Lower leg skin (tissue), 4 donors: ENCODE results near the gene ARMH3. TPM values are rescaled to one million over a fixed set of nuclear protein-coding genes. Genes with fewer than 3 reads are reported as not detected.

Source experiments
- DNase-seq, 2 donors: peaks; one replicate each; pipeline ENCODE4 v3.0.0-alpha.2; 2019; ENCODE audit warnings: low spot score in 2 of 2
- H3K4me3 ChIP-seq: fragments of 200-600 bp; sonication (generic); 2 replicates; pipeline ENCODE4 v1.5.1; 2017; ENCODE audit warnings: mild to moderate bottlenecking, low read depth; ENCODE audit not compliant: poor library complexity, severe bottlenecking
- CTCF ChIP-seq, 3 donors: fragments of 450-650 bp; IDR thresholded peaks; one replicate each; pipeline ENCODE4 v1.5.1; 2016; ENCODE audit warnings: antibody characterized with exemption in 3 of 3, mild to moderate bottlenecking in 3 of 3, moderate library complexity in 2 of 3
- POLR2A ChIP-seq, 2 donors: fragments of 450-650 bp; IDR thresholded peaks; one replicate each; pipeline ENCODE4 v1.6.1; 2016 to 2017; ENCODE audit warnings: antibody characterized with exemption in 2 of 2, mild to moderate bottlenecking in 1 of 2, moderate library complexity in 1 of 2
- WGBS, 2 donors: methylation state at CpG; one replicate each; pipeline ENCODE4 v1.1.5; 2018; 5-methylcytosine and 5-hydroxymethylcytosine counted together
- intact Hi-C: fragments of 100-400 bp; cut with DNase I; formaldehyde crosslinking; loops from one replicate; pipeline ENCODE4 v1.15.0; 2023; ENCODE audit warnings: low total_unique reads
- total RNA-seq, 4 donors: library from RNA; depleted of rRNA; stranded (reverse); fragments of >200 nt; gene quantifications; one replicate each; pipeline ENCODE4 v1.1.0, GENCODE V29; 2016

Gene ARMH3
- total RNA-seq, 4 donors from 2014 or later: 15.2 to 57.4 (median 16.9) TPM

- TF ChIP-seq POLR2A (IDR thresholded peaks at IDR 0.05) (no peak), CTCF (IDR thresholded peaks at IDR 0.05) (no peak)
- no peak for DNase-seq
- intact Hi-C loops: no loop called here
- WGBS, 2 donors: 93 to 97% methylated on average over 2 of the region's 2 CpGs
- no peak overlapping the region for H3K4me3 ChIP-seq
Measured at GRCh38 chr10:101888251-101888949, 167.6 kb downstream of the ARMH3 start.

- WGBS, 2 donors: 89 to 91% methylated on average over 5 of the region's 5 CpGs
- TF ChIP-seq POLR2A (IDR thresholded peaks at IDR 0.05) (no peak), CTCF (IDR thresholded peaks at IDR 0.05) (no peak)
- intact Hi-C loops: no loop called here
Measured at GRCh38 chr10:101887775-101888174, 168.2 kb downstream of the ARMH3 start.

GRCh38 chr10:101886521-101887312 lies 169.3 kb downstream of the ARMH3 start:
- TF ChIP-seq POLR2A (IDR thresholded peaks at IDR 0.05) (no peak), CTCF (IDR thresholded peaks at IDR 0.05) (no peak)
- intact Hi-C loops: no loop called here
- H3K4me3 ChIP-seq: no peak overlapping the region
- WGBS, 2 donors: 89 to 93% methylated on average over 1 of the region's 1 CpG
- no peak for DNase-seq

More at GRCh38 chr10:101887775-101888174, 168.2 kb downstream of the ARMH3 start:
- DNase-seq: no peak
- H3K4me3 ChIP-seq: no peak overlapping the region

GRCh38 chr10:101881036-101881774 lies 174.8 kb downstream of the ARMH3 start:
- 73 to 77% methylated on average over 2 of the region's 2 CpGs for WGBS, 2 donors
- intact Hi-C loops: no loop called here
- H3K4me3 ChIP-seq: no peak overlapping the region
- no peak for DNase-seq
- TF ChIP-seq CTCF (IDR thresholded peaks at IDR 0.05): no peak
- no peak for TF ChIP-seq POLR2A (IDR thresholded peaks at IDR 0.05)

- no peak for TF ChIP-seq POLR2A (IDR thresholded peaks at IDR 0.05)
- TF ChIP-seq CTCF (IDR thresholded peaks at IDR 0.05): no peak
- 94 to 96% methylated on average over 2 of the region's 2 CpGs for WGBS, 2 donors
Measured at GRCh38 chr10:101880232-101880573, 175.8 kb downstream of the ARMH3 start.

More at GRCh38 chr10:101880232-101880573, 175.8 kb downstream of the ARMH3 start:
- intact Hi-C loops: no loop called here
- DNase-seq: no peak
- H3K4me3 ChIP-seq: no peak overlapping the region
